DND-41 (cell line): Measurements from ENCODE around the gene PACS1.

Source experiments
- ATAC-seq: fragments of 200-7000 bp; cut with Tn5 transposase; 3 replicates; pipeline ENCODE4 v1.9.1; 2021; ENCODE audit warnings: low read depth; ENCODE audit not compliant: insufficient read depth
- DNase-seq: peaks from one replicate; pipeline ENCODE4 v3.0.0-alpha.2; 2020
- H2AFZ ChIP-seq: 2 replicates; pipeline ENCODE4 v1.6.0; 2012; ENCODE audit warnings: low read depth, low read length
- H3K27ac ChIP-seq: 2 replicates; pipeline ENCODE4 v1.5.1; 2012; ENCODE audit warnings: low read length, inconsistent platforms
- H3K27me3 ChIP-seq: fragments of 200-600 bp; sonication (generic); 2 replicates; pipeline ENCODE4 v1.6.0; 2012; ENCODE audit warnings: low read length, mild to moderate bottlenecking, inconsistent platforms; ENCODE audit not compliant: insufficient read depth, poor library complexity
- H3K36me3 ChIP-seq: 2 replicates; pipeline ENCODE4 v1.5.1; 2012; ENCODE audit warnings: low read length, inconsistent platforms; ENCODE audit not compliant: insufficient read depth
- H3K4me1 ChIP-seq: 2 replicates; pipeline ENCODE4 v1.5.1; 2012; ENCODE audit warnings: mild to moderate bottlenecking, low read length; ENCODE audit not compliant: insufficient read depth
- H3K4me2 ChIP-seq: 2 replicates; pipeline ENCODE4 v1.6.0; 2012; ENCODE audit warnings: mild to moderate bottlenecking, moderate library complexity, low read length, inconsistent platforms; ENCODE audit not compliant: insufficient read depth
- H3K4me3 ChIP-seq, 2 experiments: fragments of 200-600 bp in 1 of 2; shearing (Covaris generic) in 1 of 2; 2 replicates each; pipeline ENCODE4 v1.5.1; 2012 to 2016; ENCODE audit warnings: inconsistent platforms in 2 of 2, low read length in 2 of 2, mild to moderate bottlenecking in 2 of 2, low read depth in 1 of 2, moderate library complexity in 1 of 2
- H3K79me2 ChIP-seq: 2 replicates; pipeline ENCODE4 v1.6.0; 2012; ENCODE audit warnings: low read length, inconsistent platforms; ENCODE audit not compliant: insufficient read depth
- H3K9ac ChIP-seq: 2 replicates; pipeline ENCODE4 v1.6.0; 2012; ENCODE audit warnings: low read depth, mild to moderate bottlenecking, inconsistent platforms, low read length, moderate library complexity
- H3K9me3 ChIP-seq: 2 replicates; pipeline ENCODE4 v1.5.1; 2012; ENCODE audit warnings: low read length, moderate library complexity, mild to moderate bottlenecking, inconsistent platforms; ENCODE audit not compliant: insufficient read depth, severe bottlenecking
- H4K20me1 ChIP-seq: 2 replicates; pipeline ENCODE4 v1.6.0; 2012; ENCODE audit warnings: low read length; ENCODE audit not compliant: insufficient read depth
- CTCF ChIP-seq: IDR thresholded peaks from 2 replicates; pipeline ENCODE4 v1.5.1; 2012; ENCODE audit warnings: borderline replicate concordance, low read length, moderate library complexity, mild to moderate bottlenecking; ENCODE audit not compliant: poor library complexity, severe bottlenecking; ENCODE audit errors: extremely low read depth
- EZH2 ChIP-seq: IDR thresholded peaks from 3 replicates; pipeline ENCODE4 v1.6.1; 2012; ENCODE audit warnings: borderline replicate concordance, low read depth, mild to moderate bottlenecking, moderate library complexity, low read length, inconsistent platforms; ENCODE audit not compliant: severe bottlenecking

PACS1 gene

GRCh38 chr11:66142370-66143263, 72.5 kb downstream of the PACS1 start:
- DNase-seq = no peak

DNA sequence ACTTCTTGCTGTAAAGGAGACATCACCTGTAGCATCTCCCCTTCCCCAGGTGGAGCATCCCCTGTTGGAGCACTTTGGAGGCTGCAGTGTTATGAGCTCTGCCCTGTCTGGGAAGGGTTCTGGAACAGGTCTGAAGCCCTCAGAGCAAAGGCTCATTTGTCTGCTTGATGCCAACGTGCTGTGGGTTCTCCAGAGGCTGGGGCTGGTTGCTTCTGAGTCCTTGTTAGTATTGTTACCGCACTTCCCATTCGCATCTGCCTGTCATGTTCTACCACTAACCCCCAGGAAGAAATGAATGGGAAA, 73.1 kb downstream of the PACS1 start:
- Histone ChIP-seq H3K27me3 (no peaks in the 10 kb centered on the region), H4K20me1 (no peaks in the 10 kb centered on the region), H3K9ac (no peak overlapping the region), H3K36me3 (no peaks in the 10 kb centered on the region), H2AFZ (no peak overlapping the region), H3K4me2 (no peak overlapping the region), H3K27ac (no peak overlapping the region), H3K79me2 (no peaks in the 10 kb centered on the region), H3K4me1 (no peaks in the 10 kb centered on the region), H3K4me3 (no peak overlapping the region), H3K9me3 (no peaks in the 10 kb centered on the region)
- ATAC-seq (no peak), DNase-seq (no peak)
- TF ChIP-seq CTCF (no peak), EZH2 (no peak)

More at GRCh38 chr11:66142370-66143263, 72.5 kb downstream of the PACS1 start:
- H3K36me3 ChIP-seq = no peaks in the 10 kb centered on the region
- H3K27me3 ChIP-seq = no peaks in the 10 kb centered on the region
- no peaks in the 10 kb centered on the region for H3K4me1 ChIP-seq
- H3K9ac ChIP-seq = no peak overlapping the region
- no peaks in the 10 kb centered on the region for H4K20me1 ChIP-seq
- ATAC-seq = no peak
- no peak overlapping the region for H3K27ac ChIP-seq
- H3K79me2 ChIP-seq = no peaks in the 10 kb centered on the region
- no peak overlapping the region for H2AFZ ChIP-seq
- no peak for TF ChIP-seq CTCF
- no peak for TF ChIP-seq EZH2
- H3K4me2 ChIP-seq = no peak overlapping the region
- H3K4me3 ChIP-seq = no peak overlapping the region
- H3K9me3 ChIP-seq = no peaks in the 10 kb centered on the region

GRCh38 chr11:66143996-66144678, 74.1 kb downstream of the PACS1 start:
- no peak for TF ChIP-seq EZH2
- no peak for TF ChIP-seq CTCF
- Histone ChIP-seq H3K27me3 (no peaks in the 10 kb centered on the region), H3K9ac (no peak overlapping the region), H2AFZ (no peak overlapping the region), H3K4me1 (no peaks in the 10 kb centered on the region), H3K9me3 (no peaks in the 10 kb centered on the region), H3K4me2 (no peak overlapping the region), H3K36me3 (no peaks in the 10 kb centered on the region), H3K27ac (no peak overlapping the region), H3K79me2 (no peaks in the 10 kb centered on the region), H4K20me1 (no peaks in the 10 kb centered on the region), H3K4me3 (no peak overlapping the region)
- ATAC-seq (no peak), DNase-seq (no peak)
